HCT116 (cell line): ENCODE data around the gene ORAI2.

Experiments used
- CEBPB ChIP-seq: IDR thresholded peaks from 2 replicates; pipeline ENCODE4 v1.6.1; 2012; ENCODE audit warnings: low read depth
- CTCF ChIP-seq, 3 experiments: fragments of 200-600 bp in 1 of 3; sonication (generic) in 1 of 3; IDR thresholded peaks in 2 of 3; conservative IDR thresholded peaks in 1 of 3; 2 replicates each; pipeline ENCODE4 v1.5.1; 2012 to 2017; ENCODE audit warnings: low read depth in 2 of 3, low read length in 2 of 3, antibody characterized with exemption in 1 of 3, borderline replicate concordance in 1 of 3, control low read depth in 1 of 3, mild to moderate bottlenecking in 1 of 3, mixed read lengths in 1 of 3, mixed run types in 1 of 3, moderate library complexity in 1 of 3; ENCODE audit not compliant: insufficient read depth in 1 of 3
- EGR1 ChIP-seq: IDR thresholded peaks from 2 replicates; pipeline ENCODE4 v1.6.1; 2012; ENCODE audit warnings: low read depth
- ELF1 ChIP-seq: IDR thresholded peaks from 2 replicates; pipeline ENCODE4 v1.6.1; 2012; ENCODE audit warnings: low read depth, borderline replicate concordance
- EZH2 ChIP-seq: fragments of 200-600 bp; sonication (generic); IDR thresholded peaks from 2 replicates; pipeline ENCODE4 v1.6.1; 2017; ENCODE audit warnings: antibody characterized with exemption, mixed run types
- EZH2phosphoT487 ChIP-seq: fragments of 200-600 bp; IDR thresholded peaks from 2 replicates; pipeline ENCODE4 v1.6.1; 2018; ENCODE audit warnings: antibody characterized with exemption, borderline replicate concordance
- POLR2A ChIP-seq: IDR thresholded peaks from 2 replicates; pipeline ENCODE4 v1.7.0; 2011; ENCODE audit warnings: borderline replicate concordance; ENCODE audit not compliant: insufficient read depth, insufficient read length; ENCODE audit errors: extremely low read depth
- POLR2AphosphoS5 ChIP-seq: IDR thresholded peaks from 2 replicates; pipeline ENCODE4 v1.6.1; 2011; ENCODE audit warnings: mild to moderate bottlenecking, low read depth, low read length, moderate library complexity
- RAD21 ChIP-seq: IDR thresholded peaks from 2 replicates; pipeline ENCODE4 v1.6.1; 2012; ENCODE audit warnings: low read depth, mild to moderate bottlenecking
- YY1 ChIP-seq: IDR thresholded peaks from 2 replicates; pipeline ENCODE4 v1.6.1; 2011; ENCODE audit warnings: low read length, low read depth, moderate library complexity, mild to moderate bottlenecking; ENCODE audit not compliant: insufficient replicate concordance; ENCODE audit errors: extremely low read depth
- ZNF274 ChIP-seq: fragments of 200-500 bp; sonication (Bioruptor generic); IDR thresholded peaks from 2 replicates; pipeline ENCODE4 v1.6.1; 2014; ENCODE audit warnings: mild to moderate bottlenecking, low read depth, low read length, inconsistent platforms

GRCh38 chr7:102468478-102469350 is 35.3 kb downstream of the ORAI2 start:
- no peak for TF ChIP-seq CTCF (IDR thresholded peaks at IDR 0.05 in 2 of 3, conservative IDR thresholded peaks at IDR 0.05 in 1 of 3; ENCODE audit: borderline replicate concordance in 1 of 3, insufficient read depth in 1 of 3, low read depth in 2 of 3, low read length in 2 of 3)
- no peak for TF ChIP-seq POLR2A
- TF ChIP-seq ZNF274, result no peak
- no peak for TF ChIP-seq RAD21
- no peak for TF ChIP-seq EGR1
- no peak for TF ChIP-seq ELF1
- no peak for TF ChIP-seq CEBPB
- TF ChIP-seq EZH2phosphoT487, result no peak
- no peak for TF ChIP-seq EZH2
- TF ChIP-seq YY1, result no peak
- TF ChIP-seq POLR2AphosphoS5, result no peak
